Mammary epithelial cell (primary cell): Measurements from ENCODE around the gene SLC39A12.

ENCODE experiments used
- EZH2 ChIP-seq: IDR thresholded peaks from 2 replicates; pipeline ENCODE4 v1.6.1; 2012; ENCODE audit warnings: low read length, inconsistent platforms, borderline replicate concordance
- TF ChIP-seq, protein P1 (sequence below), 2 donors: IDR thresholded peaks in 1 of 2; conservative IDR thresholded peaks in 1 of 2; 2 replicates each; pipeline ENCODE4 v1.5.1; 2011 to 2012; ENCODE audit warnings: inconsistent platforms in 2 of 2, low read length in 2 of 2, mild to moderate bottlenecking in 2 of 2, control low read depth in 1 of 2, low read depth in 1 of 2; ENCODE audit not compliant: insufficient read depth in 1 of 2; ENCODE audit errors: extremely low read depth in 1 of 2

- TF ChIP-seq EZH2 = no peak
- TF ChIP-seq, protein P1, sequence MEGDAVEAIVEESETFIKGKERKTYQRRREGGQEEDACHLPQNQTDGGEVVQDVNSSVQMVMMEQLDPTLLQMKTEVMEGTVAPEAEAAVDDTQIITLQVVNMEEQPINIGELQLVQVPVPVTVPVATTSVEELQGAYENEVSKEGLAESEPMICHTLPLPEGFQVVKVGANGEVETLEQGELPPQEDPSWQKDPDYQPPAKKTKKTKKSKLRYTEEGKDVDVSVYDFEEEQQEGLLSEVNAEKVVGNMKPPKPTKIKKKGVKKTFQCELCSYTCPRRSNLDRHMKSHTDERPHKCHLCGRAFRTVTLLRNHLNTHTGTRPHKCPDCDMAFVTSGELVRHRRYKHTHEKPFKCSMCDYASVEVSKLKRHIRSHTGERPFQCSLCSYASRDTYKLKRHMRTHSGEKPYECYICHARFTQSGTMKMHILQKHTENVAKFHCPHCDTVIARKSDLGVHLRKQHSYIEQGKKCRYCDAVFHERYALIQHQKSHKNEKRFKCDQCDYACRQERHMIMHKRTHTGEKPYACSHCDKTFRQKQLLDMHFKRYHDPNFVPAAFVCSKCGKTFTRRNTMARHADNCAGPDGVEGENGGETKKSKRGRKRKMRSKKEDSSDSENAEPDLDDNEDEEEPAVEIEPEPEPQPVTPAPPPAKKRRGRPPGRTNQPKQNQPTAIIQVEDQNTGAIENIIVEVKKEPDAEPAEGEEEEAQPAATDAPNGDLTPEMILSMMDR (conservative IDR thresholded peaks at IDR 0.05 in 1 of 2, IDR thresholded peaks at IDR 0.05 in 1 of 2; ENCODE audit: extremely low read depth in 1 of 2, insufficient read depth in 1 of 2, low read depth in 1 of 2, low read length in 2 of 2) = no peak
Measured at GRCh38 chr10:17984563-17984962, 32.8 kb downstream of the SLC39A12 start.
